ENCODE data around the gene TPK1.
"Not testable (repeated sequence)": the region's sequence is repeated elsewhere in the genome, so short reads cannot be mapped to it uniquely, and the experiment has no call there.

TPK1 gene

GRCh38 chr7:144736880-144737493 is 98.9 kb downstream of the TPK1 start:
- FAIRE-seq: no peak
- no peak for TF ChIP-seq TAF1 (IDR thresholded peaks at IDR 0.05; ENCODE audit: borderline replicate concordance, low read depth, low read length)
- no peak for TF ChIP-seq POLR2AphosphoS5 (IDR thresholded peaks at IDR 0.05; ENCODE audit: low read depth, low read length)
- TF ChIP-seq POLR2A (IDR thresholded peaks at IDR 0.05; ENCODE audit: low read depth, low read length): no peak
- no peak for DNase-seq (ENCODE audit: insufficient read length)

- DNase-seq (ENCODE audit: insufficient read length): no peak
- no peak for FAIRE-seq
These were observed 100.2 kb downstream of the TPK1 start for GRCh38 chr7:144735505-144736276.

GRCh38 chr7:144731661-144732351 is 104.0 kb downstream of the TPK1 start:
- DNase-seq (ENCODE audit: insufficient read length) (no peak), FAIRE-seq (no peak)
- TF ChIP-seq POLR2A (IDR thresholded peaks at IDR 0.05; ENCODE audit: low read depth, low read length): no peak
- TF ChIP-seq TAF1 (IDR thresholded peaks at IDR 0.05; ENCODE audit: borderline replicate concordance, low read depth, low read length): no peak

More at GRCh38 chr7:144735505-144736276, 100.2 kb downstream of the TPK1 start:
- TF ChIP-seq POLR2A (IDR thresholded peaks at IDR 0.05; ENCODE audit: low read depth, low read length): no peak
- no peak for TF ChIP-seq POLR2AphosphoS5 (IDR thresholded peaks at IDR 0.05; ENCODE audit: low read depth, low read length)
- TF ChIP-seq TAF1 (IDR thresholded peaks at IDR 0.05; ENCODE audit: borderline replicate concordance, low read depth, low read length): no peak

GRCh38 chr7:144730224-144730623 is 105.6 kb downstream of the TPK1 start:
- no peak for FAIRE-seq
- no peak for DNase-seq (ENCODE audit: insufficient read length)

GRCh38 chr7:144729226-144729625 is 106.6 kb downstream of the TPK1 start:
- DNase-seq (ENCODE audit: insufficient read length) (no peak), FAIRE-seq (no peak)
- TF ChIP-seq POLR2AphosphoS5 (IDR thresholded peaks at IDR 0.05; ENCODE audit: low read depth, low read length): no peak
- TF ChIP-seq POLR2A (IDR thresholded peaks at IDR 0.05; ENCODE audit: low read depth, low read length): no peak
- TF ChIP-seq TAF1 (IDR thresholded peaks at IDR 0.05; ENCODE audit: borderline replicate concordance, low read depth, low read length): no peak

More at GRCh38 chr7:144730224-144730623, 105.6 kb downstream of the TPK1 start:
- TF ChIP-seq POLR2AphosphoS5 (IDR thresholded peaks at IDR 0.05; ENCODE audit: low read depth, low read length) (no peak), TAF1 (IDR thresholded peaks at IDR 0.05; ENCODE audit: borderline replicate concordance, low read depth, low read length) (no peak), POLR2A (IDR thresholded peaks at IDR 0.05; ENCODE audit: low read depth, low read length) (no peak)

GRCh38 chr7:144728551-144728950 is 107.3 kb downstream of the TPK1 start:
- FAIRE-seq: no peak
- TF ChIP-seq POLR2AphosphoS5 (IDR thresholded peaks at IDR 0.05; ENCODE audit: low read depth, low read length) (no peak), TAF1 (IDR thresholded peaks at IDR 0.05; ENCODE audit: borderline replicate concordance, low read depth, low read length) (no peak), POLR2A (IDR thresholded peaks at IDR 0.05; ENCODE audit: low read depth, low read length) (no peak)
- no peak for DNase-seq (ENCODE audit: insufficient read length)

- DNase-seq (ENCODE audit: insufficient read length); FAIRE-seq: not testable (repeated sequence)
These were observed 109.0 kb downstream of the TPK1 start for GRCh38 chr7:144726840-144727239.

GRCh38 chr7:144725070-144725469 is 110.8 kb downstream of the TPK1 start:
- no peak for TF ChIP-seq TAF1 (IDR thresholded peaks at IDR 0.05; ENCODE audit: borderline replicate concordance, low read depth, low read length)
- no peak for TF ChIP-seq POLR2A (IDR thresholded peaks at IDR 0.05; ENCODE audit: low read depth, low read length)
- no peak for TF ChIP-seq POLR2AphosphoS5 (IDR thresholded peaks at IDR 0.05; ENCODE audit: low read depth, low read length)
- FAIRE-seq: no peak
- DNase-seq (ENCODE audit: insufficient read length): no peak

- FAIRE-seq (no peak), DNase-seq (ENCODE audit: insufficient read length) (no peak)
- TF ChIP-seq POLR2AphosphoS5 (IDR thresholded peaks at IDR 0.05; ENCODE audit: low read depth, low read length): no peak
- TF ChIP-seq TAF1 (IDR thresholded peaks at IDR 0.05; ENCODE audit: borderline replicate concordance, low read depth, low read length): no peak
- no peak for TF ChIP-seq POLR2A (IDR thresholded peaks at IDR 0.05; ENCODE audit: low read depth, low read length)
These were observed 112.6 kb downstream of the TPK1 start for GRCh38 chr7:144723301-144723700.

- TF ChIP-seq POLR2AphosphoS5 (IDR thresholded peaks at IDR 0.05; ENCODE audit: low read depth, low read length): no peak
- no peak for TF ChIP-seq TAF1 (IDR thresholded peaks at IDR 0.05; ENCODE audit: borderline replicate concordance, low read depth, low read length)
- FAIRE-seq (no peak), DNase-seq (ENCODE audit: insufficient read length) (no peak)
These were observed 115.1 kb downstream of the TPK1 start for GRCh38 chr7:144720710-144721109.

GRCh38 chr7:144720149-144720548 is 115.7 kb downstream of the TPK1 start:
- DNase-seq (ENCODE audit: insufficient read length): no peak
- FAIRE-seq: no peak
- TF ChIP-seq POLR2AphosphoS5 (IDR thresholded peaks at IDR 0.05; ENCODE audit: low read depth, low read length) (no peak), POLR2A (IDR thresholded peaks at IDR 0.05; ENCODE audit: low read depth, low read length) (no peak), TAF1 (IDR thresholded peaks at IDR 0.05; ENCODE audit: borderline replicate concordance, low read depth, low read length) (no peak)

GRCh38 chr7:144717720-144718119 is 118.1 kb downstream of the TPK1 start:
- no peak for DNase-seq (ENCODE audit: insufficient read length)
- FAIRE-seq: no peak
- TF ChIP-seq TAF1 (IDR thresholded peaks at IDR 0.05; ENCODE audit: borderline replicate concordance, low read depth, low read length) (no peak), POLR2AphosphoS5 (IDR thresholded peaks at IDR 0.05; ENCODE audit: low read depth, low read length) (no peak), POLR2A (IDR thresholded peaks at IDR 0.05; ENCODE audit: low read depth, low read length) (no peak)

Data from GM12892 (cell line).